Endodermal cell (in vitro differentiated cells): ENCODE measurements around the gene DHH. TPM values are rescaled to one million over a fixed set of nuclear protein-coding genes. Genes with fewer than 3 reads are reported as not detected.
"Not testable (repeated sequence)": the region's sequence is repeated elsewhere in the genome, so short reads cannot be mapped to it uniquely, and the experiment has no call there.

Experiments used
- DNase-seq: peaks from one replicate; pipeline ENCODE4 v3.0.0-alpha.2; 2017
- H3K27ac ChIP-seq: 2 replicates; pipeline ENCODE4 v1.5.1; 2013; ENCODE audit warnings: mild to moderate bottlenecking, low read depth, low read length, moderate library complexity
- H3K27me3 ChIP-seq: 2 replicates; pipeline ENCODE4 v1.6.1; 2013; ENCODE audit warnings: mild to moderate bottlenecking, low read length, moderate library complexity; ENCODE audit not compliant: insufficient read depth, control insufficient read depth, poor library complexity, severe bottlenecking
- H3K36me3 ChIP-seq: 2 replicates; pipeline ENCODE4 v1.7.0; 2013; ENCODE audit warnings: mild to moderate bottlenecking, low read length, moderate library complexity; ENCODE audit not compliant: control insufficient read depth, insufficient read depth
- H3K4me1 ChIP-seq: one replicate; pipeline ENCODE4 v1.7.0; 2013; ENCODE audit warnings: low read length; ENCODE audit not compliant: control insufficient read depth, insufficient read depth
- H3K4me3 ChIP-seq: 2 replicates; pipeline ENCODE4 v1.5.1; 2013; ENCODE audit warnings: mild to moderate bottlenecking, low read length, moderate library complexity
- H3K9ac ChIP-seq: 2 replicates; pipeline ENCODE4 v1.6.1; 2013; ENCODE audit warnings: mild to moderate bottlenecking, low read length, moderate library complexity; ENCODE audit not compliant: poor library complexity, severe bottlenecking; ENCODE audit errors: extremely low read depth
- H3K9me3 ChIP-seq: 2 replicates; pipeline ENCODE4 v1.6.1; 2013; ENCODE audit warnings: mild to moderate bottlenecking, low read length, moderate library complexity; ENCODE audit not compliant: control insufficient read depth
- H3K27ac Mint-ChIP-seq: 2 replicates; pipeline ENCODE4 v1.8.0; 2020; ENCODE audit warnings: mixed read lengths
- H3K27me3 Mint-ChIP-seq: 2 replicates; pipeline ENCODE4 v1.8.0; 2021; ENCODE audit warnings: mild to moderate bottlenecking, mixed read lengths; ENCODE audit not compliant: insufficient read depth
- H3K36me3 Mint-ChIP-seq: 2 replicates; pipeline ENCODE4 v1.8.0; 2020; ENCODE audit warnings: low read depth, mixed read lengths
- H3K4me1 Mint-ChIP-seq: 2 replicates; pipeline ENCODE4 v1.8.0; 2020; ENCODE audit warnings: mixed read lengths
- H3K4me3 Mint-ChIP-seq: 2 replicates; pipeline ENCODE4 v1.8.0; 2020; ENCODE audit warnings: mild to moderate bottlenecking, moderate library complexity, mixed read lengths
- H3K9me3 Mint-ChIP-seq: 2 replicates; pipeline ENCODE4 v1.8.0; 2020; ENCODE audit warnings: mild to moderate bottlenecking, mixed read lengths
- CTCF ChIP-seq: fragments of 200-600 bp; sonication (generic); conservative IDR thresholded peaks from 2 replicates; pipeline ENCODE4 v1.5.0; 2021; ENCODE audit warnings: antibody characterized with exemption, mild to moderate bottlenecking
- WGBS, 2 experiments: methylation state at CpG; one replicate each; pipeline versions ENCODE4 v1.1.5 to v1.1.7; 2013; ENCODE audit warnings: missing lambda C conversion rate in 2 of 2, mixed read lengths in 1 of 2; ENCODE audit not compliant: insufficient coverage in 1 of 2, insufficient read length in 1 of 2; 5-methylcytosine and 5-hydroxymethylcytosine counted together
- total RNA-seq, 2 donors: library from RNA; stranded (reverse); fragmentation: NEBNext Ultra II Directional in 1 of 2; extraction: Animal tissue kit (Norgen Biotek cat#: 25700) in 1 of 2; gene quantifications; 2 replicates in 1 of 2; 3 replicates in 1 of 2; pipeline ENCODE4 v1.2.1, GENCODE V29; 2021

DHH gene
- total RNA-seq, 2 donors from 2014 or later: 0.15 to 0.51 TPM

- peak; percentile 98 for DNase-seq
- peaks cover 38% of the 10 kb centered on the region for H3K36me3 Mint-ChIP-seq
- H3K27me3 Mint-ChIP-seq: no peaks in the 10 kb centered on the region
- Histone ChIP-seq H3K4me1 (no peaks in the 10 kb centered on the region), H3K9me3 (no peaks in the 10 kb centered on the region), H3K27me3 (no peaks in the 10 kb centered on the region), H3K9ac (peak overlapping the region; percentile 98), H3K4me3 (peak overlapping the region; percentile 97), H3K27ac (peak overlapping the region; percentile 98), H3K36me3 (peaks cover 37% of the 10 kb centered on the region)
- H3K4me3 Mint-ChIP-seq: peak overlapping the region; percentile 96
- peaks cover 17% of the 10 kb centered on the region for H3K4me1 Mint-ChIP-seq
- H3K27ac Mint-ChIP-seq: peak overlapping the region; percentile 97
- TF ChIP-seq CTCF: peak; percentile 99
- 0 to 1% methylated on average over 30 to 66 of the region's 66 CpGs for WGBS, 2 experiments
- no peaks in the 10 kb centered on the region for H3K9me3 Mint-ChIP-seq
Observed at GRCh38 chr12:49130151-49131050, 35.8 kb upstream of the DHH start.

GRCh38 chr12:49129332-49130150, 34.9 kb upstream of the DHH start:
- no peak for TF ChIP-seq CTCF

GRCh38 chr12:49127971-49128370, 33.4 kb upstream of the DHH start:
- not testable (repeated sequence) for H3K27ac Mint-ChIP-seq, H3K27me3 ChIP-seq, H3K4me1 ChIP-seq, H3K4me3 ChIP-seq, H3K27me3 Mint-ChIP-seq, DNase-seq, H3K9me3 Mint-ChIP-seq, H3K4me3 Mint-ChIP-seq, H3K9me3 ChIP-seq, H3K9ac ChIP-seq, H3K27ac ChIP-seq
- H3K36me3 ChIP-seq: peaks cover 37% of the 10 kb centered on the region
- Mint-ChIP-seq H3K36me3 (peaks cover 38% of the 10 kb centered on the region), H3K4me1 (peaks cover 17% of the 10 kb centered on the region)
- WGBS, 2 experiments: 89% methylated on average over 1 of the region's 8 CpGs; no CpG with 5 or more reads in 1 of the 2 experiments

More at GRCh38 chr12:49129332-49130150, 34.9 kb upstream of the DHH start:
- peak overlapping the region; percentile 97 for H3K4me3 ChIP-seq
- no peaks in the 10 kb centered on the region for H3K9me3 ChIP-seq
- peaks cover 37% of the 10 kb centered on the region for H3K36me3 ChIP-seq
- H3K27ac ChIP-seq: peak overlapping the region; percentile 98
- Mint-ChIP-seq H3K4me3 (peak overlapping the region; percentile 96), H3K36me3 (peaks cover 38% of the 10 kb centered on the region), H3K9me3 (no peaks in the 10 kb centered on the region), H3K4me1 (peaks cover 17% of the 10 kb centered on the region), H3K27ac (peak overlapping the region; percentile 97), H3K27me3 (no peaks in the 10 kb centered on the region)
- DNase-seq: no peak
- H3K9ac ChIP-seq: peak overlapping the region; percentile 98
- WGBS, 2 experiments: 73 to 81% methylated on average over 6 to 17 of the region's 18 CpGs
- H3K27me3 ChIP-seq: no peaks in the 10 kb centered on the region
- H3K4me1 ChIP-seq: no peaks in the 10 kb centered on the region
